H1 (cell line): ENCODE results near the gene NEK9. TPM values are rescaled to one million over a fixed set of nuclear protein-coding genes. Genes with fewer than 3 reads are reported as not detected.

Experiments
- CTCF ChIA-PET: fragments of 300-600 bp; sonication (Branson Sonifier 250); formaldehyde crosslinking; loops from one replicate; lab custom pipeline; 2021; ENCODE audit not compliant: partially characterized antibody; lab: Charles Lee
- POLR2A ChIA-PET: fragments of 300-600 bp; sonication (Branson Sonifier 250); formaldehyde crosslinking; loops from one replicate; lab custom pipeline; 2021; ENCODE audit warnings: inconsistent platforms; ENCODE audit not compliant: partially characterized antibody; lab: Charles Lee
- DNase-seq, 2 experiments: peaks; one replicate each; pipeline versions ENCODE4 v3.0.0 to v3.0.0-alpha.2; 2010 to 2022; ENCODE audit warnings: low spot score in 2 of 2, low read depth in 1 of 2, mixed read lengths in 1 of 2
- FAIRE-seq: peaks from 2 replicates; lab custom pipeline; 2011; peaks lifted over from hg19 to GRCh38; lab: Jason Lieb, UNC
- H2AFZ ChIP-seq: 2 replicates; pipeline ENCODE4 v1.8.1; 2012; ENCODE audit warnings: low read length, inconsistent platforms
- H2AK5ac ChIP-seq: 2 replicates; pipeline ENCODE4 v1.6.1; 2013; ENCODE audit warnings: low read depth, low read length
- H2BK120ac ChIP-seq: replicated peaks from 2 replicates; pipeline ENCODE3; 2013; ENCODE audit warnings: low read depth, low read length, inconsistent platforms
- H2BK12ac ChIP-seq: 2 replicates; pipeline ENCODE4 v1.6.1; 2013; ENCODE audit warnings: low read depth, low read length
- H2BK15ac ChIP-seq: 2 replicates; pipeline ENCODE4 v1.6.1; 2013; ENCODE audit warnings: low read length
- H2BK20ac ChIP-seq: 2 replicates; pipeline ENCODE4 v1.6.1; 2013; ENCODE audit warnings: low read length
- H2BK5ac ChIP-seq: 2 replicates; pipeline ENCODE4 v1.6.1; 2013; ENCODE audit warnings: low read depth, low read length
- H3K14ac ChIP-seq: 2 replicates; pipeline ENCODE4 v1.6.1; 2013; ENCODE audit warnings: inconsistent platforms; ENCODE audit not compliant: insufficient read length
- H3K18ac ChIP-seq: 2 replicates; pipeline ENCODE4 v1.6.1; 2013; ENCODE audit warnings: low read length; ENCODE audit errors: extremely low read depth
- H3K23ac ChIP-seq: 2 replicates; pipeline ENCODE4 v1.6.1; 2013; ENCODE audit warnings: inconsistent platforms; ENCODE audit not compliant: insufficient read length
- H3K23me2 ChIP-seq: 2 replicates; pipeline ENCODE4 v1.6.1; 2013; ENCODE audit warnings: low read depth, low read length
- H3K27ac ChIP-seq: 2 replicates; pipeline ENCODE4 v1.6.1; 2011; ENCODE audit warnings: low read depth, low read length, inconsistent platforms
- H3K27me3 ChIP-seq, 4 experiments: replicated peaks in 1 of 4; 1 replicate in 1 of 4; 2 replicates in 3 of 4; pipeline versions ENCODE4 v1.6.1 to v1.8.1; 2011 to 2013; ENCODE audit warnings: low read length in 3 of 4, mild to moderate bottlenecking in 3 of 4, inconsistent platforms in 2 of 4, mixed read lengths in 2 of 4, moderate library complexity in 1 of 4; ENCODE audit not compliant: control insufficient read depth in 3 of 4, insufficient read depth in 3 of 4; ENCODE audit errors: extremely low read depth in 1 of 4
- H3K36me3 ChIP-seq, 4 experiments: 2 replicates each; pipeline versions ENCODE4 v1.6.1 to v1.8.1; 2011 to 2013; ENCODE audit warnings: mild to moderate bottlenecking in 4 of 4, low read length in 3 of 4, moderate library complexity in 2 of 4, control low read depth in 1 of 4, inconsistent platforms in 1 of 4; ENCODE audit not compliant: insufficient read depth in 4 of 4, control insufficient read depth in 2 of 4
- H3K4ac ChIP-seq: replicated peaks from 2 replicates; pipeline ENCODE3; 2013; ENCODE audit warnings: low read length, low read depth, mixed read lengths, inconsistent platforms; ENCODE audit not compliant: insufficient read length
- H3K4me1 ChIP-seq, 4 experiments: replicated peaks in 1 of 4; 1 replicate in 1 of 4; 2 replicates in 3 of 4; pipeline versions ENCODE4 v1.6.1 to v1.8.1; 2011 to 2013; ENCODE audit warnings: low read length in 3 of 4, inconsistent platforms in 2 of 4, mixed read lengths in 1 of 4; ENCODE audit not compliant: insufficient read depth in 4 of 4, control insufficient read depth in 3 of 4
- H3K4me2 ChIP-seq, 2 experiments: 2 replicates each; pipeline versions ENCODE4 v1.6.1 to v1.8.1; 2011 to 2013; ENCODE audit warnings: low read depth in 2 of 2, low read length in 2 of 2, control low read depth in 1 of 2, inconsistent platforms in 1 of 2, mild to moderate bottlenecking in 1 of 2; ENCODE audit not compliant: insufficient read depth in 1 of 2
- H3K4me3 ChIP-seq, 4 experiments: fragments of 200-600, 300-600 bp in 1 of 4; sonication (generic), shearing (Covaris generic), sonication (Bioruptor Twin) in 1 of 4; 2 replicates each; pipeline versions ENCODE4 v1.5.1 to v1.8.1; 2011 to 2016; ENCODE audit warnings: low read length in 4 of 4, low read depth in 3 of 4, control low read depth in 2 of 4, inconsistent platforms in 2 of 4, mild to moderate bottlenecking in 2 of 4, mixed read lengths in 1 of 4, moderate library complexity in 1 of 4; ENCODE audit not compliant: insufficient read depth in 2 of 4; ENCODE audit errors: extremely low read depth in 1 of 4
- H3K56ac ChIP-seq: replicated peaks from 2 replicates; pipeline ENCODE3; 2013; ENCODE audit warnings: low read depth, mild to moderate bottlenecking, mixed read lengths, low read length, inconsistent platforms; ENCODE audit not compliant: insufficient read length
- H3K79me1 ChIP-seq: 2 replicates; pipeline ENCODE4 v1.6.1; 2013; ENCODE audit warnings: low read depth, low read length, control low read depth
- H3K79me2 ChIP-seq, 2 experiments: 2 replicates each; pipeline versions ENCODE4 v1.6.1 to v1.8.1; 2012 to 2013; ENCODE audit warnings: low read length in 2 of 2, mild to moderate bottlenecking in 2 of 2, inconsistent platforms in 1 of 2; ENCODE audit not compliant: insufficient read depth in 2 of 2, control insufficient read depth in 1 of 2
- H3K9ac ChIP-seq, 4 experiments: replicated peaks in 1 of 4; 1 replicate in 1 of 4; 2 replicates in 3 of 4; pipeline versions ENCODE4 v1.6.1 to v1.8.1; 2011 to 2013; ENCODE audit warnings: low read depth in 3 of 4, low read length in 3 of 4, control low read depth in 2 of 4, mild to moderate bottlenecking in 2 of 4, moderate library complexity in 2 of 4, inconsistent platforms in 1 of 4; ENCODE audit errors: extremely low read depth in 1 of 4
- H3K9me3 ChIP-seq, 2 experiments: 2 replicates each; pipeline versions ENCODE4 v1.6.1 to v1.8.1; 2012 to 2013; ENCODE audit warnings: mild to moderate bottlenecking in 2 of 2, moderate library complexity in 2 of 2, control low read depth in 1 of 2, inconsistent platforms in 1 of 2, low read depth in 1 of 2, low read length in 1 of 2, mixed read lengths in 1 of 2; ENCODE audit not compliant: insufficient read depth in 2 of 2
- H4K20me1 ChIP-seq, 2 experiments: replicated peaks in 1 of 2; 2 replicates each; pipeline versions ENCODE3 to v1.8.1; 2011 to 2013; ENCODE audit warnings: inconsistent platforms in 2 of 2, low read length in 2 of 2, mild to moderate bottlenecking in 1 of 2; ENCODE audit not compliant: insufficient read depth in 2 of 2, control insufficient read depth in 1 of 2
- H4K5ac ChIP-seq: 2 replicates; pipeline ENCODE4 v1.6.1; 2013; ENCODE audit warnings: low read length, low read depth, mixed read lengths, inconsistent platforms; ENCODE audit not compliant: insufficient read length
- H4K8ac ChIP-seq: 2 replicates; pipeline ENCODE4 v1.8.0; 2013; ENCODE audit warnings: mild to moderate bottlenecking, moderate library complexity, low read length, inconsistent platforms; ENCODE audit not compliant: insufficient read depth; ENCODE audit errors: extremely low read depth
- H4K91ac ChIP-seq: replicated peaks from 2 replicates; pipeline ENCODE3; 2013; ENCODE audit warnings: low read length, mixed read lengths, inconsistent platforms; ENCODE audit not compliant: insufficient read length
- BCL11A ChIP-seq, 2 experiments: IDR thresholded peaks; one replicate each; pipeline ENCODE4 v1.6.1; 2011; ENCODE audit warnings: low read depth in 2 of 2, low read length in 2 of 2, mild to moderate bottlenecking in 2 of 2
- GTF2F1 ChIP-seq: IDR thresholded peaks from 2 replicates; pipeline ENCODE4 v1.6.1; 2012; ENCODE audit warnings: low read depth, low read length, improper control_type of control experiment, borderline replicate concordance
- MAFK ChIP-seq: IDR thresholded peaks from 2 replicates; pipeline ENCODE4 v1.6.1; 2012; ENCODE audit warnings: low read depth, mild to moderate bottlenecking, improper control_type of control experiment, low read length
- PHF8 ChIP-seq: fragments of 200-600 bp; sonication (generic); conservative IDR thresholded peaks from 2 replicates; pipeline ENCODE4 v1.7.1; 2012; ENCODE audit warnings: low read depth, mild to moderate bottlenecking, inconsistent platforms, low read length, moderate library complexity
- WGBS, 2 experiments: shearing (Covaris generic) in 1 of 2; methylation state at CpG; one replicate each; pipeline versions ENCODE4 v1.1.6 to v1.1.7; 2013 to 2015; ENCODE audit warnings: low lambda C conversion rate in 2 of 2, mixed read lengths in 2 of 2, inconsistent platforms in 1 of 2, low coverage in 1 of 2, missing lambda C conversion rate in 1 of 2; ENCODE audit not compliant: insufficient replicate concordance in 2 of 2, insufficient coverage in 1 of 2, insufficient read length in 1 of 2; ENCODE audit errors: extremely low coverage in 1 of 2, missing lambda C conversion rate in 1 of 2; 5-methylcytosine and 5-hydroxymethylcytosine counted together
- polyA plus RNA-seq, 7 experiments: library from polyadenylated mRNA; depleted of rRNA in 3 of 7; stranded (reverse) in 5 of 7; unstranded in 2 of 7; fragments of >200 nt in 5 of 7; fragments of 200-250 nt in 2 of 7; gene quantifications; 1 replicate in 5 of 7; 2 replicates in 1 of 7; 4 replicates in 1 of 7; pipeline versions ENCODE4 v1.2.1 to v1.2.3, GENCODE V29; 2011 to 2013; ENCODE audit warnings: missing spikeins in 2 of 7, mixed read lengths in 2 of 7
- total RNA-seq: library from RNA; stranded (reverse); fragmentation: NEBNext Ultra II Directional; extraction: Animal tissue kit (Norgen Biotek cat#: 25700); gene quantifications from 2 replicates; pipeline ENCODE4 v1.2.1, GENCODE V29; 2021

NEK9 gene
- total and polyA plus RNA-seq, 2 of the 8 experiments (the other 6 are each of a cell fraction or from before 2014, with no cell fraction given) = 16.0 to 43.6 TPM

DNA sequence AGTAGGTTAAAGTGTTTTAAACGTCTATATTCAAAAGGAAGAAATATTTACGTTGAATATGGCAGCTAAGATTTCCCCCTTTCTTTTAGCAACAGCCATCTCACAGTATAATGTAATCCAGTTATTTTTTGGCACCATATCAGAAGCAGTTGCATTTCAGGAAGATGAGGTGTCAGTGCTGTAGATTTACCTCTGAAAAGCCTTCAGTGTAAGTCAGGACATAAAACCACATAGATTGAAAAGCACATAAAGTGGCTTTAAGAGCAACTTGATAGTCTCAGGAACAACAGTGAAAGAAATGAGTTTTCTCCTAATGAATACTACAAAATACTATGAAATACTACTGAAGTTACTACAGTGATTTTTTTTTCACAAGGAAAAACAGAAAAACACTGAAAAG is 82.5 kb downstream of the NEK9 start:
- Histone ChIP-seq H2BK5ac (no peak overlapping the region), H2BK15ac (no peak overlapping the region), H3K4me2 (no peak overlapping the region), H3K27me3 (no peaks in the 10 kb centered on the region), H3K36me3 (peaks cover 0 to 15% (median 1%) of the 10 kb centered on the region in 4 experiments; a peak in 5 of 8 replicates), H3K4ac (no peak overlapping the region), H2BK120ac (no peak overlapping the region), H2AFZ (no peak overlapping the region), H3K23me2 (no peaks in the 10 kb centered on the region), H3K23ac (no peak overlapping the region), H3K9me3 (no peaks in the 10 kb centered on the region), H3K9ac (no peak overlapping the region), H3K14ac (no peak overlapping the region), H3K4me3 (no peak overlapping the region), H2BK12ac (no peak overlapping the region), H3K79me2 (no peaks in the 10 kb centered on the region), H3K56ac (no peak overlapping the region), H2BK20ac (no peak overlapping the region), H2AK5ac (no peak overlapping the region), H3K18ac (no peak overlapping the region), H4K20me1 (no peaks in the 10 kb centered on the region), H3K27ac (no peak overlapping the region), H3K4me1 (no peaks in the 10 kb centered on the region), H4K5ac (no peak overlapping the region), H4K91ac (no peak overlapping the region), H3K79me1 (no peaks in the 10 kb centered on the region), H4K8ac (no peak overlapping the region)
- WGBS, 2 experiments = 58% methylated on average over 2 of the region's 2 CpGs; no CpG with 5 or more reads in 1 of the 2 experiments
- ChIA-PET POLR2A (interaction anchor here (1.6 to 1.7 kb wide), 2 partner anchors 31 to 65 kb away, joined by 3 to 4 read pairs; no protein-coding TSS in a partner anchor), CTCF (interaction anchor here (1.2 to 3.4 kb wide), 2 partner anchors 45 to 99 kb away, joined by 3 to 12 read pairs; no protein-coding TSS in a partner anchor)
- DNase-seq (no peak), FAIRE-seq (no peak)
- TF ChIP-seq MAFK (no peak), PHF8 (no peak), GTF2F1 (no peak), BCL11A (IDR thresholded peaks at IDR 0.05; ENCODE audit: low read depth in 2 of 2, low read length in 2 of 2) (no peak)
